ENCODE results near the gene KCNH1.

GRCh38 chr1:210905365-210905904 is 228.5 kb downstream of the KCNH1 start:
- TF ChIP-seq CTCF (IDR thresholded peaks at IDR 0.05) = no peak
- no peak for TF ChIP-seq YY1 (IDR thresholded peaks at IDR 0.05; ENCODE audit: low read depth)
- TF ChIP-seq USF2 (IDR thresholded peaks at IDR 0.05; ENCODE audit: borderline replicate concordance, low read depth, low read length) = no peak
- TF ChIP-seq IRF3 (IDR thresholded peaks at IDR 0.05; ENCODE audit: low read depth, low read length) = no peak
- TF ChIP-seq REST (IDR thresholded peaks at IDR 0.05; ENCODE audit: low read depth, low read length) = no peak
- TF ChIP-seq RAD21 (IDR thresholded peaks at IDR 0.05; ENCODE audit: low read length) = no peak
- TF ChIP-seq EP300 (IDR thresholded peaks at IDR 0.05; ENCODE audit: borderline replicate concordance in 1 of 2, low read depth in 1 of 2, low read length in 1 of 2) = no peak
- TF ChIP-seq RFX5 (IDR thresholded peaks at IDR 0.05; ENCODE audit: low read length) = no peak
- TF ChIP-seq SMC3 (IDR thresholded peaks at IDR 0.05; ENCODE audit: low read depth, low read length) = no peak
- no peak for TF ChIP-seq TCF12 (IDR thresholded peaks at IDR 0.05)
- no peak for TF ChIP-seq RXRA (IDR thresholded peaks at IDR 0.05; ENCODE audit: borderline replicate concordance, low read depth)
- no peak for TF ChIP-seq CHD2 (IDR thresholded peaks at IDR 0.05; ENCODE audit: low read length, partially characterized antibody)
